GM21723 (cell line): ENCODE measurements around the gene AKT2.
"Not testable (repeated sequence)": the region's sequence is repeated elsewhere in the genome, so short reads cannot be mapped to it uniquely, and the experiment has no call there.

ENCODE experiments used
- ATAC-seq: cut with Tn5 transposase; IDR thresholded peaks from one replicate; pipeline ENCODE4 v1.9.1; 2021; ENCODE audit warnings: mild to moderate bottlenecking, moderate library complexity; ENCODE audit not compliant: unreplicated experiment

The AKT2 gene

GRCh38 chr19:40221858-40222619, 63.1 kb downstream of the AKT2 start:
- ATAC-seq = no peak

GRCh38 chr19:40220674-40221073, 64.5 kb downstream of the AKT2 start:
- ATAC-seq = no peak

- no peak for ATAC-seq
These were observed 65.3 kb downstream of the AKT2 start for GRCh38 chr19:40219721-40220276.

DNA sequence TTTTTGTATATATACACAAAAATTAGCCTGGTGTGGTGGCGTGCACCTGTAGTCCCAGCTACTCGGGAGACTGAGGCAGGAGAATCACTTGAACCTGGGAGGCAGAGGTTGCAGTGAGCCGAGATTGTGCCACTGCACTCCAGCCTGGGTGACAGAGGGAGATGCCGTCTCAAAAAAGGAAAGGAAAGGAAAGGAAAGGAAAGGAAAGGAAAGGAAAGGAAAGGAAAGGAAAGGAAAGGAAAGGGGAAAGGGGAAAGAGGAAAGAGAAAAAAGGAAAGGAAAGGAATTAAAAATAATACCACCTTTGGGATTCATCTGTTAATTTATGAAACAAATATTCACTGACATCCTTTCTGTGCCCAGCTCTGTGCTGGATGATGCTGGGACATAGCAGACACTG, 66.1 kb downstream of the AKT2 start:
- not testable (repeated sequence) for ATAC-seq

DNA sequence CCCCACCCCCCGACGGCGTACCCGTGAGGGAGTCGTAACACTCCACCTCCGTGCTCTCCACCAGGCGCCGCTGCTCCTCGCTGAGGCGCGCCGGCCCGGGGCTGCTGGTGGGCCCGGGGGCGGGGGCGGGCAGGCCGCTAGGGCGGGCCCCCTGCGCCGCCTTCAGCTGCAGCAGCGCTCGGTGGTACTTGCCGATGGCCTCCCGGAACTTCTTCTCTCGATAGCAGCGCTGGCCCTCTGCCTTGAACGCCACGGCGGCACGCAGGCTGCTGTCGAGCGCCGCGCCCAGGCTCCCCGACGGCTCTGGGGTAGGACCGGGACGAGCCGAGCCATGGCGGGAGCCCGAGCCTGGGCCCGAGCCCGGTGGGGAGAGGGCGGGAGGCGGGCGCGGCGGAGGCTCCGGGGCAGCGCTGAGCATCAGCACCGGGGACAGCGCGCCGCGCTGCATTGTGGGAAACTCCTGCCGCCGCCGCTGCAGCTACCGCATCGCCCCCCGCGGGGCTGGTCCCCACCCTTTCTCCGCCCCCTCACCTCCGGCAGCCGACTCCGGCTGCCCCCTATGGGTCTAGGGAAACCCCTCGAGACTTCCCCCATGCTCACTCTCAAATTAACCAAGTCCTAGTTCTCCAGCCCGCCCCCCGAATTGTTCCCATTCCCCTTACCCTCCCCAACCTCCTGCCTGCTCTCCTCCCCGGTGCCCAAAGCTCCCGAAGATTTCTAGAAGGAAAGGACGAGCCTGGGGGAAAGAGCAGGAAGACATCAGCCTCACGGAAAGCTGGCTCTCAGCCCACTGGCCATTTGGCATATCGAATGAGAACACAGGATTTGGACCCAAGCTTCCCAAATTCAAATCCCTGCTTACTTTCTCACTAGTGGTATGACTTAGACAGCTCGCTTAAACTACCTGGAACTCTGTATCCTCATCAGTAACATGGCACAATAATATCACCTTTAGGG, 66.9 kb downstream of the AKT2 start, which contains the start of gene TTC9B:
Gene TTC9B, minus strand, starts transcription at position 451 of the 957 bp plus-strand sequence. Its CDS starts 3 bp downstream, at position 448.
- no peak for ATAC-seq

DNA sequence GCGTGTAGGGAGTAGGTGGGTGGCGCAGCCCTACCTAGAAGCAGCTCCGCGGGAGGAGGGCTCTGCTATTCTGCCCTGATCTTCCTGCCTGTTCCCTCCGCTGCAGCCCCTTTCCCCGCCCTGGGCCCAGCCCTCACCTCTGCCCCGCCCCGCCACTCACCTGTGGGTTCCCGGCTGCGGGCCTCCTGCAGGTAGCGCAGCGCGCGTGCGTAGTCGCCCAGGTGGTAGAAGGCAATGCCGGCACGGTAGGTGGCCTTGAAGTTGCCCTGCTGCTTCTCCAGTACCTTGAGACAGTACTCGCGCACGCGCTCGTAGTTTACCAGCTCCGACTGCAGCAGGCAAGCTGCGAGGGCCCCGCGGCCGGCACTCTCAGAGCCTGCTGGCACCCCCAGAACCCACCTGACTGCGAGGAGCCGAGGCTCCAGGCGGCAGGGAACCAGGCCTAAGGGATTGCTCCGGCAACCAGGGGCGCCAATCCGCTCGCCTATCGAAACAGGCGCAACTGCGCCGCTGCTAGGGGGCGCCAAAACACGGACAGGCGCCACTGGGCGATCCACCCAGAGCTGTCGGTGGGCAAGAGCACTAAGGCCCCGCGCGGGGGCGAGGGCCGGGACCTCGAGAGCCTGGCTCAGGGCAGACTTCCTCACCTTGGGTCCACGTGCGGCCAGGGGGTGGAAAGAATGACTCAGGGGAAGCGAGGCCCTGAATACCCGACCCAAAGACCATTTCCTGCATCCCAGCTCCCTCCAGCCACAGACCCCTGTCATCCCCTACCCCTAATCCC, 67.9 kb downstream of the AKT2 start:
- ATAC-seq = no peak

- ATAC-seq = no peak
These were observed 68.4 kb downstream of the AKT2 start for GRCh38 chr19:40216777-40217026.

- no peak for ATAC-seq
These were observed 69.0 kb downstream of the AKT2 start for GRCh38 chr19:40216013-40216776.

DNA sequence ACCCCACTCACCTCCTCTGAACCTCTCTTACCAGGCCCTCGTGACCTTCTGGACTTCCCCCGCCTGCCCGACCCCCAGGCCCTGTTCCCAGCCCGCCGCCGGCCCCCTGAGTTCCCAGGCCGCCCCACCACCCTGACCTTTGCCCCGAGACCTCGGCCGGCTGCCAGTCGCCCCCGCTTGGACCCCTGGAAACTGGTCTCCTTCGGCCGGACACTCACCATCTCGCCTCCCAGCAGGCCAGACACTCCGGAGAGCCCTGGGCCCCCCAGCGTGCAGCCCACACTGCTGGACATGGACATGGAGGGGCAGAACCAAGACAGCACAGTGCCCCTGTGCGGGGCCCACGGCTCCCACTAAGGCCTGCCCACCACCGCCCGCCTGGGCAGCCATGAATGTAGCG, 70.2 kb downstream of the AKT2 start:
- ATAC-seq = no peak

- ATAC-seq = no peak
These were observed 71.1 kb downstream of the AKT2 start for GRCh38 chr19:40213882-40214570.

- ATAC-seq = no peak
These were observed 71.8 kb downstream of the AKT2 start for GRCh38 chr19:40213251-40213829.

- no peak for ATAC-seq
These were observed 74.3 kb downstream of the AKT2 start for GRCh38 chr19:40210889-40211288.

GRCh38 chr19:40208602-40209001, 76.5 kb downstream of the AKT2 start:
- ATAC-seq = no peak

- no peak for ATAC-seq
These were observed 79.4 kb downstream of the AKT2 start for GRCh38 chr19:40205760-40206159.

DNA sequence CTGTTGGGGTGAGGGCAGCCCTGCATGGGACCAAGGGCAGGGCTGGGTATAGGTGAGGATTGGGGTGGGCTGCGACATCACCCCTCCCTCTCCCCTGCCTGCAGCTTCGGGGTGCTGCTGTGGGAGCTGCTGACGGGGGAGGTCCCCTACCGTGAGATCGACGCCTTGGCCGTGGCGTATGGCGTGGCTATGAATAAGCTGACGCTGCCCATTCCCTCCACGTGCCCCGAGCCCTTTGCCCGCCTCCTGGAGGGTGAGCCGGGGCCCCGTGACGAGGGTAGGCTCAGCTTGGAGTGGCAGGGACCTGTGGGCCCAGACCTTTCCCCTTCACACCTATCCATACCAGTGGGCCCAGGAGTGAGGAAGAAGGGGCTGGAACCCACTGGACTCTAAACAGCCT, 80.8 kb downstream of the AKT2 start:
- ATAC-seq = no peak

GRCh38 chr19:40200341-40201099, 84.6 kb downstream of the AKT2 start:
- ATAC-seq = no peak

- no peak for ATAC-seq
These were observed 86.7 kb downstream of the AKT2 start for GRCh38 chr19:40198272-40198990.

DNA sequence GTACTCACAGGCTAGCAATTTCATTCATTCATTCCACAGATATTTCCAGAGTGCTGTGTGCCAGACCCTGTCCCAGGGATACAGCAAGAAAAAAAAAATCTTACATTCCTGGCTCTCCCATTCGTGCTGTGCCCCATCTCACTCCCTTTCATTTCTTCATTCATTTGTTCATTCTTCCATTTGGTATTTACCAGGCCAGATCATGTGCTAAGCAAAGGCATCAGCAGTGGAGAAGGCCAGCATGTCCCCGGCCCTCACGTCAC, 91.6 kb downstream of the AKT2 start:
- ATAC-seq = no peak
